Natural killer cell treated with Interleukin-12 subunit alpha and Interleukin-12 subunit beta and Interleukin-15 and Interleukin-18, amount 100 ng/mL, for 72 hours (primary cell): ENCODE data around the gene ZNF264. TPM values are rescaled to one million over a fixed set of nuclear protein-coding genes. Genes with fewer than 3 reads are reported as not detected.
"Not testable (repeated sequence)": the region's sequence is repeated elsewhere in the genome, so short reads cannot be mapped to it uniquely, and the experiment has no call there.

Source experiments
- ATAC-seq, 2 donors: fragments of 150-1000 bp; cut with Tn5 transposase in 1 of 2; sonication (Bioruptor Pico), chemical (Tn5 transposase) in 1 of 2; 2 replicates each; pipeline ENCODE4 v1.10.0; 2021
- DNase-seq: peaks from one replicate; pipeline ENCODE4 v3.0.0; 2022; ENCODE audit warnings: low spot score
- H3K27ac Mint-ChIP-seq, 2 donors: 1 replicate in 1 of 2; 2 replicates in 1 of 2; pipeline ENCODE4 v1.8.0; 2022; ENCODE audit warnings: mixed read lengths in 2 of 2, mild to moderate bottlenecking in 1 of 2, moderate library complexity in 1 of 2
- H3K27me3 Mint-ChIP-seq, 2 donors: 1 replicate in 1 of 2; 2 replicates in 1 of 2; pipeline ENCODE4 v1.8.0; 2022; ENCODE audit warnings: mixed read lengths in 2 of 2
- H3K36me3 Mint-ChIP-seq: one replicate; pipeline ENCODE4 v1.8.0; 2022; ENCODE audit warnings: mixed read lengths
- H3K4me1 Mint-ChIP-seq, 2 donors: 1 replicate in 1 of 2; 2 replicates in 1 of 2; pipeline ENCODE4 v1.8.0; 2022; ENCODE audit warnings: low read depth in 2 of 2, mixed read lengths in 2 of 2, mild to moderate bottlenecking in 1 of 2
- H3K4me3 Mint-ChIP-seq: one replicate; pipeline ENCODE4 v1.8.0; 2022; ENCODE audit warnings: mixed read lengths
- H3K9me3 Mint-ChIP-seq: 2 replicates; pipeline ENCODE4 v1.8.0; 2022; ENCODE audit warnings: mixed read lengths
- total RNA-seq, 2 donors: library from RNA; stranded (reverse); gene quantifications; one replicate each; pipeline ENCODE4 v1.2.3, GENCODE V29; 2022

ZNF264 gene
- 10 to 100 TPM; 40.0 to 40.6 TPM for total RNA-seq

DNA sequence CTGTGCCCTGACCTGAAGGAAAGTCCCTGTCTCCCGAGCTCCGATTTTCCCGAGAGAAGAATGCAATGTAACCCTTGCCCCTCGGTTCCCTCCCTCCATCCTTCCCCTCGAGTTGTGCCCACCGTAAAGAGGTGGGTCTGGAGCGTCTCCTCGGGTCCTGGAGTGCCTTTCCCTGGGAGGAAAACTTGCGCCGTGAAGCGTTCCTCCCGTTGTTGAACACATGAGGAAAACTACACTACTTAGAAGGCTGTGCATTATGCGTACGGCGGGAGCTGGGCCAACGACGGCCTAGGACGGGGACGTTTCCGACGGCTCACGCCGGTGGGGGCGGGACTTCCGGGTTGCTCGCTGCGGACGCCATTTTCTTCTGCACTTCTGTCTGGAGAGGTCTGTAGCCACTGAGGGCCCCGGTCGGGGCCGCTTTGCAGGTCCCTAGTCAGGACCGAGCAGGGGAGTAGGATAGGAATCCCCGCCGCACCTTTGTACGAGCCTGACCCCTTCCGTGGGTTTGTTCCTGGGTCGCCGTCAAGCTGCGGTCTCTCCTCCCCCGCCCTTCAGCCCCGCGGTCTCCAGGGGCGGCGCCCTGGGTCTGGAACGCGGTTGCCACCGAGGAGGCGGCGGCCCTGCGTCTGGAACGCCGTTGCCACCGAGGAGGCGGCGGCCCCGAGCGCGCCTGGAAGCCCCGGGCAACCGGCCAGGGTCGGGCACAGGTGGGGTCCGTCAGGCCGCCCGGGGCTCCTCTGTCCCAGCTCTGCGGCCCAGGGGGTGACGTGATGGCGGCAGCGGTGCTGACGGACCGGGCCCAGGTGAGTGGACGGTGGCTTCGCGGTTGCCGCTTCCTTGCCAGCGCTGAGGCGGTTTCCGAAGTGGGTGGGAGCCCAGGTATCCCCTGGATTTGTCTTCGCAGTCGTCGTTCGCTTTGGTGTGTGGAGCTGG lies at the start of gene ZNF264:
Gene ZNF264 (plus strand): TSS at position 360 of the 936 bp plus-strand sequence. CDS start 414 bp downstream, at position 774.
- ATAC-seq (peak; percentile 98), DNase-seq (peak; percentile 90)
- H3K4me1 Mint-ChIP-seq, result peaks cover 24 to 31% of the 10 kb centered on the region in 2 donors
- peak within 1 kb of the TSS; percentile 79 to 90 for H3K27ac Mint-ChIP-seq
- peaks cover 7 to 14% of the 10 kb centered on the region in 2 donors for H3K27me3 Mint-ChIP-seq
- H3K4me3 Mint-ChIP-seq, result peak within 1 kb of the TSS; percentile 89
- H3K36me3 Mint-ChIP-seq, result peaks cover 43% of the 10 kb centered on the region
- H3K9me3 Mint-ChIP-seq, result peaks cover 13% of the 10 kb centered on the region

GRCh38 chr19:57141699-57142098 lies 49.6 kb upstream of the ZNF264 start:
- no peaks in the 10 kb centered on the region for H3K4me1 Mint-ChIP-seq
- H3K27ac Mint-ChIP-seq, result no peak overlapping the region
- H3K36me3 Mint-ChIP-seq, result peaks cover 15% of the 10 kb centered on the region
- H3K4me3 Mint-ChIP-seq, result no peak overlapping the region
- ATAC-seq, result no peak
- DNase-seq, result no peak
- H3K27me3 Mint-ChIP-seq, result no peaks in the 10 kb centered on the region
- peaks cover 10% of the 10 kb centered on the region for H3K9me3 Mint-ChIP-seq

GRCh38 chr19:57152921-57153320 lies 38.4 kb upstream of the ZNF264 start:
- H3K4me1 Mint-ChIP-seq, result no peaks in the 10 kb centered on the region
- H3K27ac Mint-ChIP-seq, result no peak overlapping the region
- no peak for DNase-seq
- peaks cover 4% of the 10 kb centered on the region for H3K36me3 Mint-ChIP-seq
- H3K9me3 Mint-ChIP-seq, result peaks cover 6% of the 10 kb centered on the region
- no peak overlapping the region for H3K4me3 Mint-ChIP-seq
- H3K27me3 Mint-ChIP-seq, result no peaks in the 10 kb centered on the region
- ATAC-seq, result no peak

DNA sequence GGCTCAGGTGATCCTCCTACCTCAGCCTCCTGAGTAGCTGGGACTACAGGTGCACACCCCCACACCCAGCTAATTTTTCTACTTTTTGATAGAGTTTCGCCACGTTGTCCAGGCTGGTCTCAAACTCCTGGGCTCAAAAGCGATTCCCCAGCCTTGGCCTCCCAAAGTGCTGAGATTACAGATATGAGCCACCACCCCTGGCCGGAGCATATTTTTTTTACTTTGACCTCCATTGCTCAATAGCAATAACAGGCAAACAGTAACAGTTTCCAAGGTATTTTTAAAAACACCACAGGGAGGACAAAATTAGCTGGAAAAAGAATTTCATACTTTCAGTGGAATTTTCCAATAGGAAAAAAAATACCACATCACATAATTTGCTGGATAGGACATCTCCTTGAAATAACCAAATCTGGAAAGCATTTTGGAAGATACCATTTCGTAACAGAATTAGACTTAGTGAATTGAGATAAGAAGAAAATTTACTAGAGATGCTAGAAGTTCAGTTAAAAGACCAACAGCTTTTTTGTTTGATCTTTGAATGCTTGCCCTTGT lies 29.2 kb upstream of the ZNF264 start:
- H3K27me3 Mint-ChIP-seq, result peaks cover 3 to 6% of the 10 kb centered on the region in 2 donors
- no peak overlapping the region for H3K27ac Mint-ChIP-seq
- no peak for DNase-seq
- no peaks in the 10 kb centered on the region for H3K4me1 Mint-ChIP-seq
- no peak for ATAC-seq
- H3K36me3 Mint-ChIP-seq, result peaks cover 7% of the 10 kb centered on the region
- peaks cover 5% of the 10 kb centered on the region for H3K9me3 Mint-ChIP-seq
- H3K4me3 Mint-ChIP-seq, result no peak overlapping the region

GRCh38 chr19:57165846-57166245 lies 25.5 kb upstream of the ZNF264 start:
- no peak for ATAC-seq
- no peak for DNase-seq
- Mint-ChIP-seq H3K4me1 (no peaks in the 10 kb centered on the region), H3K4me3 (no peak overlapping the region), H3K27me3 (peaks cover 6% of the 10 kb centered on the region in 2 donors), H3K9me3 (peaks cover 8% of the 10 kb centered on the region), H3K36me3 (peaks cover 7% of the 10 kb centered on the region), H3K27ac (no peak overlapping the region)

GRCh38 chr19:57167385-57167784 lies 23.9 kb upstream of the ZNF264 start, which contains the start of gene DUXA:
TSS of gene DUXA (minus strand) at chr19:57167485. CDS start at chr19:57167443, 42 bp downstream.
- no peak for ATAC-seq
- Mint-ChIP-seq H3K4me3 (no peak within 1 kb of the TSS), H3K36me3 (peaks cover 12% of the 10 kb centered on the region)

DNA sequence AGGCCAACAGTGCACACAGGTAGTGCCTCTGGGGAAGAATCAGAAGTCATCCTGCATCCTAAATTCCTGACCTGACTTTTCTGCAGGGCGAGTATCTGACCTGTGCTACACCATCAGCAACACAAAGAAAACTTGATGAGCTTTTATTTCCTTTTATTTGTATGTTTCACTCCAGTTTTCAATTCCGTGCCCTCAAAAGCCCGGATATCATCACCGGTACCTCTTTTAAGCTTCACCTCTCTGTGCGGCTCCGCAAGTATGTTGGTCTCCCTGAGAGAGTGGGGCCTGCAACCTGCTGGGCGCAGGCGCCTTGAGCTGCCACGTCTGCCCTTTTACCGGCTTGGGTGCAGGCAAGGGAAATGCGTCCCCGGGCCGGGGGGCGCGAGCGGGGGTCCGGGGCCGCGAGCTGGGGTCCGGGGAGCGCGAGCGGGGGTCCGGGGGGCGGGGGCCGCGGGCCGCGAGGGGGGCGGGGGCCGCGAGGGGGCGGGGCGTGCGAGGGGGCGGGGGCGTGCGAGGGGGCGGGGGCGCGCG lies 19.7 kb upstream of the ZNF264 start:
- peaks cover 10% of the 10 kb centered on the region for H3K9me3 Mint-ChIP-seq
- H3K4me1 Mint-ChIP-seq, result peaks cover 5 to 7% of the 10 kb centered on the region in 2 donors
- DNase-seq (no peak), ATAC-seq (peak in 1 of 2 donors; percentile 61)
- peak overlapping the region; percentile 19 to 24 for H3K27ac Mint-ChIP-seq
- peaks cover 9% of the 10 kb centered on the region for H3K36me3 Mint-ChIP-seq
- peaks cover 0 to 2% of the 10 kb centered on the region in 2 donors for H3K27me3 Mint-ChIP-seq
- H3K4me3 Mint-ChIP-seq, result peak overlapping the region; percentile 61

More at GRCh38 chr19:57167385-57167784, 23.9 kb upstream of the ZNF264 start, which contains the start of gene DUXA:
- H3K27me3 Mint-ChIP-seq, result peaks cover 6% of the 10 kb centered on the region in 2 donors
- DNase-seq, result no peak
- peaks cover 10% of the 10 kb centered on the region for H3K9me3 Mint-ChIP-seq
- peaks cover 5 to 6% of the 10 kb centered on the region in 2 donors for H3K4me1 Mint-ChIP-seq
- H3K27ac Mint-ChIP-seq, result no peak within 1 kb of the TSS

- DNase-seq (no peak), ATAC-seq (no peak)
- peaks cover 39% of the 10 kb centered on the region for H3K36me3 Mint-ChIP-seq
- H3K27me3 Mint-ChIP-seq, result peaks cover 10 to 19% of the 10 kb centered on the region in 2 donors
- no peak overlapping the region for H3K4me3 Mint-ChIP-seq
- H3K9me3 Mint-ChIP-seq, result peaks cover 16% of the 10 kb centered on the region
- H3K4me1 Mint-ChIP-seq, result peaks cover 24 to 31% of the 10 kb centered on the region in 2 donors
- H3K27ac Mint-ChIP-seq, result peak overlapping the region; percentile 79 to 90
Observed at GRCh38 chr19:57190301-57190700, 999 bp upstream of the ZNF264 start.

DNA sequence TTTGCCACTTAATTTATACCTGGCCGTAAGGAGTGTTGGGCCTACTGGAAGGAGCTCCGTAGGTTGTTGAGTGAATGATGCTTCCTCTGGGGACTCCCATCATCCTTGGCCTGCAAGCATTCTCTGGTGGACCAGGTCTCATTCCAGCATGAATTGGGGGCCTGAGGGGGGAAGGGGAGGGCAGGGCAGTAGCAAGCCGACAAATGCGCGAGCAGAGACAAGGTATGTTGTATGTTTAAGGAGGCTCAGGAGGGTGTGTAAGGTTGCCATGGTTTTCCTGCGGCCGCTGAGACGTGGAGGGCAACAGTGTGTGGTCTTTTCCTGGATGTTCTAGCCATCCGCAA lies 749 bp downstream of the ZNF264 start:
- DNase-seq (no peak), ATAC-seq (no peak)
- peaks cover 7 to 13% of the 10 kb centered on the region in 2 donors for H3K27me3 Mint-ChIP-seq
- H3K4me1 Mint-ChIP-seq, result peaks cover 24 to 36% of the 10 kb centered on the region in 2 donors
- peak overlapping the region; percentile 89 for H3K4me3 Mint-ChIP-seq
- H3K27ac Mint-ChIP-seq, result peak overlapping the region; percentile 79 to 90
- peaks cover 49% of the 10 kb centered on the region for H3K36me3 Mint-ChIP-seq
- peaks cover 17% of the 10 kb centered on the region for H3K9me3 Mint-ChIP-seq

DNA sequence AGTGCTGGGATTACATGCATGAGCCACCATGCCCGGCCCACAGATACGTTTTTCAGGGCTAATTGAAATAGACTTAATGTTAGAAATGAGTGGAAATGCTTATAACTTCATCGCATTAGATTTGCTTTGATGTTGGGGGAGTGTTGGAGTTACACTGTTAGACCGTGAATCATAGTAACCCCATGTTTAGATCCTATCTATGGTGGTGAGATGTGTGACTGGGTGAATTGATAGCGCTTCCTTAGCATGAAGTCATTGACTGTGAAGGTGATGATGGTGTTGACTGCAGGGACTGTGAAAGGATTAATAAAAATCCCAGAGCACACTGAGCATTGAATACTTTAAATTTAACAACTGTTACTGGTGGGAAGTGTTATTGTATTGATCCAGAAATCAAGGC lies 1.7 kb downstream of the ZNF264 start:
- H3K4me3 Mint-ChIP-seq, result peak overlapping the region; percentile 89
- no peak for DNase-seq
- ATAC-seq, result no peak
- peak overlapping the region; percentile 79 to 90 for H3K27ac Mint-ChIP-seq
- peaks cover 2 to 6% of the 10 kb centered on the region in 2 donors for H3K27me3 Mint-ChIP-seq
- peaks cover 12% of the 10 kb centered on the region for H3K9me3 Mint-ChIP-seq
- peaks cover 24 to 36% of the 10 kb centered on the region in 2 donors for H3K4me1 Mint-ChIP-seq
- peaks cover 43% of the 10 kb centered on the region for H3K36me3 Mint-ChIP-seq

DNA sequence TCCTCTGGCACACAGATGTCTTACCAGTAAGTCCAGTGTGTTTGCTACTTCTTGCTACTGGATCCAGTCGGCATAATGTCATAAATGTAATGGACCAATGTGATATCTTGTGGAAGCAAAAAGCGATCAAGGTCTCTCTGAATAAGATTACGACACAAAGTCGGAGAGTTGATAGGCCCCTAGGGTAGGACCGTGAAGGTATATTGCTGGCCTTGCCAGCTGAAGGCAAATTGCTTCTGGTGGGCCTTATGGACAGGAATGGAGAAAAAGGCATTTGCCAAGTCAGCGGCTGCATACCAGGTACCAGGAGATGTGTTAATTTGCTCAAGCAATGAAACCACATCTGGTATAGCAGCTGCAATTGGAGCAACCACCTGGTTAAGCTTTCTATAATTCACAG lies 6.6 kb downstream of the ZNF264 start:
- DNase-seq, ATAC-seq, H3K4me3 Mint-ChIP-seq, H3K27me3 Mint-ChIP-seq, H3K9me3 Mint-ChIP-seq, H3K27ac Mint-ChIP-seq: not testable (repeated sequence)
- Mint-ChIP-seq H3K4me1 (peaks cover 18 to 30% of the 10 kb centered on the region in 2 donors), H3K36me3 (peaks cover 41% of the 10 kb centered on the region)

DNA sequence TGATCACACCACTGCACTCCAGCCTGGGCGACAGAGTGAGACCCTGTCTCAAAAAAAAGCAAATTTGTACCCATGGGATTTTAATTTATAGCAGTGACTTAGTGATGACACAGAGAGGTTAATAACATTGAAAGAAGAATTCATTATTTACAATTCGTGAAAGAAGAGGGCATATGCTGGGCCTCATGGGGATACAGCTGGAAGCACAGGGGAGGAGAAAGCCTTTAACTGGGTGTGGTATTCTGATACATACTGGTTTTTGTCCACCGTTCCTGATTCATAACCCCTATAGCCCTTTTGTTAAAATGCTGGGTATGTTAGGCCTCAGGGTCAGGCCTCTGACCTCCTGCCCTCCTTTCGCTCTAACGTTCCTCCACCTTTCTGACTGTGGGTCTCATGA lies 10.9 kb downstream of the ZNF264 start:
- DNase-seq (no peak), ATAC-seq (no peak)
- Mint-ChIP-seq H3K4me1 (peaks cover 14 to 28% of the 10 kb centered on the region in 2 donors), H3K27ac (no peak overlapping the region), H3K4me3 (no peak overlapping the region), H3K36me3 (peaks cover 15% of the 10 kb centered on the region), H3K9me3 (no peaks in the 10 kb centered on the region), H3K27me3 (no peaks in the 10 kb centered on the region)

- DNase-seq (no peak), ATAC-seq (no peak)
- Mint-ChIP-seq H3K27me3 (no peaks in the 10 kb centered on the region), H3K4me3 (no peak overlapping the region), H3K36me3 (peaks cover 28% of the 10 kb centered on the region), H3K27ac (no peak overlapping the region), H3K9me3 (no peaks in the 10 kb centered on the region), H3K4me1 (peaks cover 2 to 3% of the 10 kb centered on the region in 2 donors)
Observed at GRCh38 chr19:57210381-57210780, 19.1 kb downstream of the ZNF264 start.

GRCh38 chr19:57212109-57212508 lies 20.8 kb downstream of the ZNF264 start:
- DNase-seq (no peak), ATAC-seq (no peak)
- peaks cover 28% of the 10 kb centered on the region for H3K36me3 Mint-ChIP-seq
- H3K27ac Mint-ChIP-seq, result no peak overlapping the region
- H3K27me3 Mint-ChIP-seq, result no peaks in the 10 kb centered on the region
- no peaks in the 10 kb centered on the region for H3K9me3 Mint-ChIP-seq
- H3K4me3 Mint-ChIP-seq, result no peak overlapping the region
- peaks cover under 1 to 2% of the 10 kb centered on the region in 2 donors for H3K4me1 Mint-ChIP-seq
